Effector memory CD8-positive, alpha-beta T cell (primary cell): ENCODE measurements around the gene FAM174C.
A peak's percentile ranks its signal among the peaks of the same experiment; 100 is the strongest.

ENCODE experiments used
- ATAC-seq: fragments of 150-1000 bp; cut with Tn5 transposase; replicated peaks from 2 replicates; pipeline ENCODE4 v1.10.0; 2021; ENCODE audit warnings: mild to moderate bottlenecking, moderate library complexity
- DNase-seq, 3 experiments: peaks; one replicate each; pipeline ENCODE4 v3.0.0; 2021
- H3K27ac Mint-ChIP-seq, 2 donors: one replicate each; pipeline ENCODE4 v1.8.0; 2022; ENCODE audit warnings: mild to moderate bottlenecking in 2 of 2, mixed read lengths in 2 of 2, moderate library complexity in 2 of 2
- H3K27me3 Mint-ChIP-seq, 2 donors: one replicate each; pipeline ENCODE4 v1.8.0; 2022; ENCODE audit warnings: mixed read lengths in 2 of 2
- H3K36me3 Mint-ChIP-seq: one replicate; pipeline ENCODE4 v1.8.0; 2022; ENCODE audit warnings: mild to moderate bottlenecking, moderate library complexity, mixed read lengths; ENCODE audit not compliant: insufficient read depth
- H3K4me1 Mint-ChIP-seq, 2 donors: one replicate each; pipeline ENCODE4 v1.8.0; 2022; ENCODE audit warnings: low read depth in 2 of 2, mixed read lengths in 2 of 2
- H3K4me3 Mint-ChIP-seq, 2 donors: one replicate each; pipeline ENCODE4 v1.8.0; 2022; ENCODE audit warnings: mild to moderate bottlenecking in 2 of 2, mixed read lengths in 2 of 2, moderate library complexity in 2 of 2
- H3K9me3 Mint-ChIP-seq, 2 donors: one replicate each; pipeline ENCODE4 v1.8.0; 2022; ENCODE audit warnings: mixed read lengths in 2 of 2

The FAM174C gene

GRCh38 chr19:1273263-1274041 is 1.9 kb upstream of the FAM174C start:
- H3K36me3 Mint-ChIP-seq, result peaks cover 93% of the 10 kb centered on the region
- no peaks in the 10 kb centered on the region for H3K27me3 Mint-ChIP-seq
- no peak for DNase-seq
- H3K4me1 Mint-ChIP-seq, result peaks cover 48 to 52% of the 10 kb centered on the region in 2 donors
- peak overlapping the region; percentile 53 to 63 for H3K4me3 Mint-ChIP-seq
- peak overlapping the region; percentile 77 to 97 for H3K27ac Mint-ChIP-seq
- no peak for ATAC-seq
- no peaks in the 10 kb centered on the region for H3K9me3 Mint-ChIP-seq

- ATAC-seq, result no peak
- no peak for DNase-seq
- Mint-ChIP-seq H3K4me1 (peaks cover 43 to 46% of the 10 kb centered on the region in 2 donors), H3K27me3 (no peaks in the 10 kb centered on the region), H3K27ac (peak overlapping the region; percentile 77 to 97), H3K4me3 (peak overlapping the region; percentile 53 to 80), H3K36me3 (peaks cover 89% of the 10 kb centered on the region), H3K9me3 (no peaks in the 10 kb centered on the region)
Measured at GRCh38 chr19:1274081-1274851, 1.1 kb upstream of the FAM174C start.

GRCh38 chr19:1274852-1275259 is 474 bp upstream of the FAM174C start:
- H3K9me3 Mint-ChIP-seq, result no peaks in the 10 kb centered on the region
- H3K27ac Mint-ChIP-seq, result peak overlapping the region; percentile 90 to 97
- ATAC-seq, result no peak
- no peaks in the 10 kb centered on the region for H3K27me3 Mint-ChIP-seq
- H3K4me3 Mint-ChIP-seq, result peak overlapping the region; percentile 74 to 80
- peaks cover 46 to 48% of the 10 kb centered on the region in 2 donors for H3K4me1 Mint-ChIP-seq
- peaks cover 87% of the 10 kb centered on the region for H3K36me3 Mint-ChIP-seq
- DNase-seq, result no peak

- DNase-seq, result no peak
- Mint-ChIP-seq H3K27ac (peak overlapping the region; percentile 90 to 97), H3K36me3 (peaks cover 79% of the 10 kb centered on the region), H3K9me3 (no peaks in the 10 kb centered on the region), H3K4me1 (peaks cover 36 to 41% of the 10 kb centered on the region in 2 donors), H3K27me3 (no peaks in the 10 kb centered on the region), H3K4me3 (peak overlapping the region; percentile 74 to 80)
- ATAC-seq, result no peak
Measured at GRCh38 chr19:1275976-1276627, 772 bp downstream of the FAM174C start.

- Mint-ChIP-seq H3K36me3 (peaks cover 74% of the 10 kb centered on the region), H3K4me3 (peak overlapping the region; percentile 74 to 80), H3K27me3 (no peaks in the 10 kb centered on the region), H3K4me1 (peaks cover 32 to 37% of the 10 kb centered on the region in 2 donors), H3K9me3 (no peaks in the 10 kb centered on the region), H3K27ac (peak overlapping the region; percentile 48 to 97)
- no peak for ATAC-seq
- DNase-seq, result no peak
Measured at GRCh38 chr19:1276628-1277022, 1.3 kb downstream of the FAM174C start.

GRCh38 chr19:1277061-1277460 is 1.7 kb downstream of the FAM174C start:
- Mint-ChIP-seq H3K4me1 (peaks cover 30 to 34% of the 10 kb centered on the region in 2 donors), H3K27ac (peak overlapping the region in 1 of 2 donors; percentile 97)

GRCh38 chr19:1278074-1278473 is 2.7 kb downstream of the FAM174C start:
- no peak for ATAC-seq
- Mint-ChIP-seq H3K4me1 (peaks cover 23 to 29% of the 10 kb centered on the region in 2 donors), H3K9me3 (no peaks in the 10 kb centered on the region), H3K36me3 (peaks cover 62% of the 10 kb centered on the region), H3K27ac (no peak overlapping the region), H3K4me3 (no peak overlapping the region), H3K27me3 (no peaks in the 10 kb centered on the region)
- DNase-seq, result no peak

More at GRCh38 chr19:1277061-1277460, 1.7 kb downstream of the FAM174C start:
- Mint-ChIP-seq H3K9me3 (no peaks in the 10 kb centered on the region), H3K4me3 (peak overlapping the region; percentile 74 to 80), H3K36me3 (peaks cover 72% of the 10 kb centered on the region), H3K27me3 (no peaks in the 10 kb centered on the region)
- no peak for ATAC-seq
- DNase-seq, result no peak

- H3K27ac Mint-ChIP-seq, result no peak overlapping the region
- no peak for DNase-seq
Measured at GRCh38 chr19:1278713-1279660, 3.7 kb downstream of the FAM174C start.

GRCh38 chr19:1279782-1280341 is 4.5 kb downstream of the FAM174C start:
- DNase-seq (peak; percentile 70 to 75 (median 74)), ATAC-seq (no peak)
- peak overlapping the region; percentile 31 to 48 for H3K4me3 Mint-ChIP-seq
- peaks cover 15 to 22% of the 10 kb centered on the region in 2 donors for H3K4me1 Mint-ChIP-seq
- no peaks in the 10 kb centered on the region for H3K9me3 Mint-ChIP-seq
- peaks cover 9 to 11% of the 10 kb centered on the region in 2 donors for H3K27me3 Mint-ChIP-seq
- H3K36me3 Mint-ChIP-seq, result peaks cover 44% of the 10 kb centered on the region
- H3K27ac Mint-ChIP-seq, result peak overlapping the region in 1 of 2 donors; percentile 73

More at GRCh38 chr19:1278713-1279660, 3.7 kb downstream of the FAM174C start:
- peaks cover under 1 to 2% of the 10 kb centered on the region in 2 donors for H3K27me3 Mint-ChIP-seq
- H3K36me3 Mint-ChIP-seq, result peaks cover 53% of the 10 kb centered on the region
- H3K4me1 Mint-ChIP-seq, result peaks cover 16 to 22% of the 10 kb centered on the region in 2 donors
- H3K9me3 Mint-ChIP-seq, result no peaks in the 10 kb centered on the region
- H3K4me3 Mint-ChIP-seq, result peak overlapping the region; percentile 31 to 48
- no peak for ATAC-seq

GRCh38 chr19:1280636-1281568 is 5.6 kb downstream of the FAM174C start:
- H3K4me1 Mint-ChIP-seq, result peaks cover 15 to 21% of the 10 kb centered on the region in 2 donors
- H3K4me3 Mint-ChIP-seq, result peak overlapping the region in 1 of 2 donors; percentile 48
- DNase-seq (no peak), ATAC-seq (no peak)
- no peaks in the 10 kb centered on the region for H3K9me3 Mint-ChIP-seq
- peaks cover 34% of the 10 kb centered on the region for H3K36me3 Mint-ChIP-seq
- H3K27me3 Mint-ChIP-seq, result peaks cover 14 to 17% of the 10 kb centered on the region in 2 donors
- H3K27ac Mint-ChIP-seq, result peak overlapping the region in 1 of 2 donors; percentile 73

GRCh38 chr19:1281569-1282287 is 6.4 kb downstream of the FAM174C start:
- DNase-seq (no peak), ATAC-seq (no peak)
- Mint-ChIP-seq H3K27ac (peak overlapping the region; percentile 77 to 86), H3K27me3 (peaks cover 19 to 23% of the 10 kb centered on the region in 2 donors), H3K4me3 (no peak overlapping the region), H3K9me3 (no peaks in the 10 kb centered on the region), H3K36me3 (peaks cover 30% of the 10 kb centered on the region), H3K4me1 (peaks cover 11 to 21% of the 10 kb centered on the region in 2 donors)
